GM12878 (cell line): ENCODE data around the gene SPINK9. TPM values are rescaled to one million over a fixed set of nuclear protein-coding genes. Genes with fewer than 3 reads are reported as not detected.

Experiments used
- ATAC-seq: fragments of 200-7000 bp; cut with Tn5 transposase; 3 replicates; pipeline ENCODE4 v1.9.1; 2020; ENCODE audit warnings: mild to moderate bottlenecking, moderate library complexity
- BruUV-seq: library from RNA; stranded (reverse); fragments of 400-500 nt; replicated peaks from 2 replicates; lab custom pipeline; 2021; lab: Mats Ljungman, UMichigan
- CTCF ChIA-PET: fragments of 300-600 bp; sonication (Branson Sonifier 250); formaldehyde crosslinking; extraction: SDS; loops from one replicate; lab custom pipeline; 2021; ENCODE audit warnings: inconsistent platforms; lab: Yijun Ruan, JAX
- POLR2A ChIA-PET: fragments of 350-600 bp; formaldehyde crosslinking; extraction: SDS; loops from one replicate; lab custom pipeline; 2021; ENCODE audit warnings: inconsistent platforms; lab: Charles Lee
- RAD21 ChIA-PET: fragments of 300-600 bp; sonication (Branson Sonifier 250); formaldehyde crosslinking; loops from one replicate; lab custom pipeline; 2023; ENCODE audit warnings: antibody characterized with exemption; ENCODE audit not compliant: unreplicated experiment; lab: Charles Lee
- SMC1A ChIA-PET: fragments of 300-600 bp; sonication (Branson Sonifier 250); formaldehyde crosslinking; loops from one replicate; lab custom pipeline; 2023; ENCODE audit not compliant: unreplicated experiment, uncharacterized antibody; lab: Charles Lee
- DNase-seq: peaks from one replicate; pipeline ENCODE4 v3.0.0-alpha.2; 2011; ENCODE audit warnings: low read depth, low spot score
- FAIRE-seq: peaks from 3 replicates; lab custom pipeline; 2011; peaks lifted over from hg19 to GRCh38; lab: Jason Lieb, UNC
- H2AFZ ChIP-seq: 2 replicates; pipeline ENCODE4 v1.6.0; 2011; ENCODE audit warnings: low read depth, low read length, control low read depth; ENCODE audit not compliant: control insufficient read depth
- H3K27ac ChIP-seq: 2 replicates; pipeline ENCODE4 v1.5.1; 2011; ENCODE audit warnings: control low read depth; ENCODE audit not compliant: control insufficient read depth, insufficient read depth
- H3K27me3 ChIP-seq, 2 experiments: replicated peaks in 1 of 2; 2 replicates each; pipeline versions ENCODE4 v1.6.0 to v1.6.1; 2011; ENCODE audit warnings: low read length in 1 of 2; ENCODE audit not compliant: control insufficient read depth in 2 of 2, insufficient read depth in 2 of 2
- H3K36me3 ChIP-seq, 2 experiments: 2 replicates each; pipeline ENCODE4 v1.5.1; 2011; ENCODE audit warnings: low read length in 1 of 2; ENCODE audit not compliant: control insufficient read depth in 2 of 2, insufficient read depth in 2 of 2
- H3K4me1 ChIP-seq: 2 replicates; pipeline ENCODE4 v1.6.1; 2011; ENCODE audit warnings: mild to moderate bottlenecking, low read length, moderate library complexity, mixed read lengths; ENCODE audit not compliant: control insufficient read depth, insufficient read depth
- H3K4me2 ChIP-seq: 2 replicates; pipeline ENCODE4 v1.6.0; 2011; ENCODE audit warnings: control low read depth; ENCODE audit not compliant: control insufficient read depth, insufficient read depth
- H3K4me3 ChIP-seq: fragments of 200-600 bp; sonication (generic); 2 replicates; pipeline ENCODE4 v1.5.1; 2016
- H3K79me2 ChIP-seq: 2 replicates; pipeline ENCODE4 v1.6.0; 2011; ENCODE audit warnings: low read length; ENCODE audit not compliant: control insufficient read depth, insufficient read depth
- H3K9ac ChIP-seq: 2 replicates; pipeline ENCODE4 v1.8.0; 2011; ENCODE audit warnings: low read length, control low read depth, mixed read lengths; ENCODE audit not compliant: control insufficient read depth, insufficient read depth
- H3K9me3 ChIP-seq: replicated peaks from 3 replicates; pipeline ENCODE4 v1.5.1; 2011; ENCODE audit warnings: mild to moderate bottlenecking, low read length; ENCODE audit not compliant: control insufficient read depth, insufficient read depth
- H4K20me1 ChIP-seq: 2 replicates; pipeline ENCODE4 v1.6.0; 2011; ENCODE audit not compliant: control insufficient read depth, insufficient read depth
- EZH2 ChIP-seq: IDR thresholded peaks from 2 replicates; pipeline ENCODE4 v1.6.1; 2012; ENCODE audit warnings: low read depth, mild to moderate bottlenecking, control low read depth, inconsistent platforms, low read length, borderline replicate concordance; ENCODE audit not compliant: control insufficient read depth
- FOXM1 ChIP-seq: IDR thresholded peaks from 2 replicates; pipeline ENCODE4 v1.6.1; 2012; ENCODE audit warnings: low read depth, mild to moderate bottlenecking, inconsistent platforms, low read length, moderate library complexity
- NR2C1 ChIP-seq: fragments of 450-650 bp; IDR thresholded peaks from 2 replicates; pipeline ENCODE4 v1.6.1; 2017; ENCODE audit warnings: antibody characterized with exemption, mild to moderate bottlenecking, moderate library complexity
- POLR2AphosphoS5 ChIP-seq: IDR thresholded peaks from 2 replicates; pipeline ENCODE4 v1.6.1; 2011; ENCODE audit warnings: mild to moderate bottlenecking, low read length, inconsistent platforms
- TCF7 ChIP-seq: IDR thresholded peaks from 2 replicates; pipeline ENCODE4 v1.6.1; 2014; ENCODE audit warnings: antibody characterized with exemption, borderline replicate concordance
- ZBED1 ChIP-seq: IDR thresholded peaks from 2 replicates; pipeline ENCODE4 v1.6.1; 2016; ENCODE audit warnings: borderline replicate concordance
- WGBS: methylation state at CpG from one replicate; pipeline ENCODE4 v1.1.6; 2016; ENCODE audit warnings: low lambda C conversion rate; ENCODE audit not compliant: insufficient replicate concordance, insufficient coverage; ENCODE audit errors: missing lambda C conversion rate; 5-methylcytosine and 5-hydroxymethylcytosine counted together
- in situ Hi-C: fragments of 300-500 bp; cut with MboI; formaldehyde crosslinking; loops from 9 replicates; pipeline ENCODE4 v1.14.3; 2018; ENCODE audit warnings: mixed read lengths
- intact Hi-C: fragments of 100-400 bp; cut with micrococcal nuclease; formaldehyde crosslinking; loops from one replicate; pipeline ENCODE4 v1.14.2; 2022; ENCODE audit not compliant: unreplicated experiment
- polyA plus RNA-seq, 11 experiments: library from polyadenylated mRNA; depleted of rRNA in 4 of 11; unstranded in 6 of 11; stranded (reverse) in 5 of 11; fragments of >200 nt; fragmentation: Nextera tagmentation in 4 of 11; fragmentation: Illumina TruSeq in 1 of 11; extraction: Ambion mirVana in 4 of 11; extraction: Trizol in 1 of 11; gene quantifications; 1 replicate in 1 of 11; 2 replicates in 10 of 11; pipeline versions ENCODE4 v1.2.1 to v1.2.3, GENCODE V29; 2011 to 2016; ENCODE audit warnings: inconsistent platforms in 2 of 11, missing spikeins in 2 of 11, low read depth in 1 of 11
- total RNA-seq, 4 experiments: library from RNA; depleted of rRNA in 3 of 4; stranded (reverse); fragments of >200 nt in 3 of 4; fragmentation: Illumina TruSeq in 1 of 4; extraction: Trizol in 1 of 4; gene quantifications; 2 replicates each; pipeline versions ENCODE4 v1.2.1 to v1.2.3, GENCODE V29; 2013 to 2021

Gene SPINK9
- total and polyA plus RNA-seq, 10 of the 15 experiments (the other 5 are each of a cell fraction or from before 2014, with no cell fraction given): not detected

GRCh38 chr5:148385094-148385493 is 49.7 kb downstream of the SPINK9 start:
- Histone ChIP-seq H3K36me3 (0 out of 4 replicates have a peak, but pooled peaks cover 0 to 2% of the 10 kb centered on the region in 2 experiments), H3K79me2 (peaks cover 39% of the 10 kb centered on the region), H3K27ac (peak overlapping the region; percentile 77; the same call in 1 of the 2 replicates), H3K4me3 (peak overlapping the region; percentile 86), H4K20me1 (no peaks in the 10 kb centered on the region), H3K27me3 (no peaks in the 10 kb centered on the region), H3K9ac (no peak overlapping the region; the same call in 1 of the 2 replicates), H3K4me2 (peak overlapping the region; percentile 92), H3K9me3 (no peaks in the 10 kb centered on the region), H3K4me1 (peaks cover 8% of the 10 kb centered on the region), H2AFZ (no peak overlapping the region)
- TF ChIP-seq NR2C1 (no peak), ZBED1 (no peak), EZH2 (no peak), TCF7 (no peak)
- ChIA-PET SMC1A (interaction anchor here (1.5 kb wide), 1 partner anchor 8 kb away, joined by 4 read pairs; no protein-coding TSS in a partner anchor), CTCF (interaction anchor here (1.3 to 1.4 kb wide), 2 partner anchors 8 to 11 kb away, joined by 4 read pairs; no protein-coding TSS in a partner anchor), POLR2A (no interaction called here), RAD21 (interaction anchor here (1.0 kb wide), 1 partner anchor 530 kb away, joined by 3 read pairs; no protein-coding TSS in a partner anchor)
- BruUV-seq: no TSS peak
- no peak for ATAC-seq
- WGBS: 0% methylated on average over 1 of the region's 1 CpG
- intact Hi-C loops: no loop called here
- FAIRE-seq: no peak
- in situ Hi-C loops: no loop called here
- DNase-seq: no peak

GRCh38 chr5:148386041-148386440 is 50.7 kb downstream of the SPINK9 start:
- peaks cover 8% of the 10 kb centered on the region for H3K4me1 ChIP-seq
- WGBS: 100% methylated on average over 1 of the region's 1 CpG
- CTCF ChIA-PET: no interaction called here

More at GRCh38 chr5:148386041-148386440, 50.7 kb downstream of the SPINK9 start:
- FAIRE-seq (no peak), DNase-seq (no peak)
- Histone ChIP-seq H3K36me3 (0 out of 4 replicates have a peak, but pooled peaks cover 0 to 2% of the 10 kb centered on the region in 2 experiments), H3K4me2 (peak overlapping the region; percentile 40; the same call in 1 of the 2 replicates), H2AFZ (no peak overlapping the region), H3K4me3 (peak overlapping the region; percentile 86; the same call in 1 of the 2 replicates), H3K9me3 (no peaks in the 10 kb centered on the region), H3K27ac (no peak overlapping the region), H3K27me3 (no peaks in the 10 kb centered on the region), H4K20me1 (no peaks in the 10 kb centered on the region), H3K9ac (no peak overlapping the region)
- ChIA-PET SMC1A (no interaction called here), POLR2A (no interaction called here)
- in situ Hi-C loops: no loop called here
- BruUV-seq: no TSS peak
- TF ChIP-seq FOXM1 (no peak), POLR2AphosphoS5 (0 out of 2 replicates have a peak, but pooled peaks have one; percentile 24)
- TF ChIP-seq, all 136 proteins: peak for 1
- intact Hi-C loops: no loop called here
- peaks cover 47% of the 10 kb centered on the region for H3K79me2 ChIP-seq
- RAD21 ChIA-PET: no interaction called here
- ATAC-seq: no peak
